HUES6 (cell line): ENCODE data around the gene KRTAP9-8.
"Not testable (repeated sequence)": the region's sequence is repeated elsewhere in the genome, so short reads cannot be mapped to it uniquely, and the experiment has no call there.

Experiments
- H3K27ac ChIP-seq: 2 replicates; pipeline ENCODE4 v1.7.0; 2013; ENCODE audit warnings: low read depth, mild to moderate bottlenecking, low read length, inconsistent platforms
- H3K27me3 ChIP-seq: 2 replicates; pipeline ENCODE4 v1.6.1; 2013; ENCODE audit warnings: low read length; ENCODE audit not compliant: control insufficient read depth, insufficient read depth
- H3K36me3 ChIP-seq: 2 replicates; pipeline ENCODE4 v1.6.1; 2013; ENCODE audit warnings: low read length; ENCODE audit not compliant: control insufficient read depth, insufficient read depth
- H3K4me1 ChIP-seq: 2 replicates; pipeline ENCODE4 v1.6.1; 2013; ENCODE audit warnings: low read length; ENCODE audit not compliant: control insufficient read depth, insufficient read depth
- H3K4me3 ChIP-seq: 2 replicates; pipeline ENCODE4 v1.5.1; 2013; ENCODE audit warnings: low read depth, low read length
- H3K9ac ChIP-seq: one replicate; pipeline ENCODE4 v1.6.1; 2013; ENCODE audit warnings: mild to moderate bottlenecking, low read length
- H3K9me3 ChIP-seq: 2 replicates; pipeline ENCODE4 v1.6.1; 2013; ENCODE audit warnings: low read depth, low read length; ENCODE audit not compliant: control insufficient read depth, insufficient read depth

The KRTAP9-8 gene

GRCh38 chr17:41258406-41258805 is 20.6 kb downstream of the KRTAP9-8 start:
- Histone ChIP-seq H3K36me3 (no peaks in the 10 kb centered on the region), H3K4me3 (no peak overlapping the region), H3K9ac (no peak overlapping the region), H3K4me1 (no peaks in the 10 kb centered on the region), H3K9me3 (no peaks in the 10 kb centered on the region), H3K27ac (no peak overlapping the region), H3K27me3 (peaks cover 34% of the 10 kb centered on the region)

- Histone ChIP-seq H3K4me1 (no peaks in the 10 kb centered on the region), H3K36me3 (no peaks in the 10 kb centered on the region), H3K27me3 (peaks cover 33% of the 10 kb centered on the region; the same call in 1 of the 2 replicates), H3K4me3 (no peak overlapping the region), H3K9ac (no peak overlapping the region), H3K27ac (no peak overlapping the region), H3K9me3 (no peaks in the 10 kb centered on the region)
Measured at GRCh38 chr17:41263212-41263611, 25.4 kb downstream of the KRTAP9-8 start.

- Histone ChIP-seq H3K9me3 (no peaks in the 10 kb centered on the region), H3K27ac (no peak overlapping the region), H3K36me3 (no peaks in the 10 kb centered on the region), H3K4me1 (no peaks in the 10 kb centered on the region), H3K27me3 (peaks cover 23% of the 10 kb centered on the region; the same call in 1 of the 2 replicates), H3K4me3 (no peak overlapping the region), H3K9ac (no peak overlapping the region)
Measured at GRCh38 chr17:41264599-41264998, 26.8 kb downstream of the KRTAP9-8 start.

GRCh38 chr17:41265078-41265477 is 27.3 kb downstream of the KRTAP9-8 start, which contains the start of gene KRTAP9-6:
TSS of gene KRTAP9-6 (plus strand) at chr17:41265378. CDS start at chr17:41265378, 0 bp downstream.
- no peak within 1 kb of the TSS for H3K9ac ChIP-seq

GRCh38 chr17:41267711-41268110 is 29.9 kb downstream of the KRTAP9-8 start:
- H3K27me3 ChIP-seq, result peaks cover 19% of the 10 kb centered on the region; the same call in 1 of the 2 replicates
- H3K9ac ChIP-seq, result no peak overlapping the region
- no peak overlapping the region for H3K27ac ChIP-seq
- no peaks in the 10 kb centered on the region for H3K36me3 ChIP-seq
- H3K4me3 ChIP-seq, result no peak overlapping the region
- H3K9me3 ChIP-seq, result no peaks in the 10 kb centered on the region
- no peaks in the 10 kb centered on the region for H3K4me1 ChIP-seq

More at GRCh38 chr17:41265078-41265477, 27.3 kb downstream of the KRTAP9-8 start, which contains the start of gene KRTAP9-6:
- Histone ChIP-seq H3K27me3 (peaks cover 23% of the 10 kb centered on the region; the same call in 1 of the 2 replicates), H3K36me3 (no peaks in the 10 kb centered on the region), H3K9me3 (no peaks in the 10 kb centered on the region), H3K27ac (no peak within 1 kb of the TSS), H3K4me1 (no peaks in the 10 kb centered on the region), H3K4me3 (no peak within 1 kb of the TSS)

GRCh38 chr17:41271323-41271722 is 33.5 kb downstream of the KRTAP9-8 start:
- not testable (repeated sequence) for H3K36me3 ChIP-seq
- peaks cover 16% of the 10 kb centered on the region; the same call in 1 of the 2 replicates for H3K27me3 ChIP-seq

GRCh38 chr17:41271858-41272257 is 34.1 kb downstream of the KRTAP9-8 start:
- Histone ChIP-seq H3K27me3 (peaks cover 18% of the 10 kb centered on the region; the same call in 1 of the 2 replicates), H3K27ac (no peak overlapping the region), H3K4me3 (no peak overlapping the region), H3K9ac (no peak overlapping the region), H3K4me1 (no peaks in the 10 kb centered on the region), H3K36me3 (no peaks in the 10 kb centered on the region), H3K9me3 (no peaks in the 10 kb centered on the region)

More at GRCh38 chr17:41271323-41271722, 33.5 kb downstream of the KRTAP9-8 start:
- not testable (repeated sequence) for H3K4me1 ChIP-seq, H3K9me3 ChIP-seq, H3K4me3 ChIP-seq, H3K9ac ChIP-seq, H3K27ac ChIP-seq

GRCh38 chr17:41275648-41276190 is 37.9 kb downstream of the KRTAP9-8 start, which contains the start of gene KRTAP9-7:
TSS of gene KRTAP9-7 (plus strand) at chr17:41275698. CDS start at chr17:41275698, 0 bp downstream.
- not testable (repeated sequence) for H3K9me3 ChIP-seq, H3K27ac ChIP-seq, H3K9ac ChIP-seq, H3K4me1 ChIP-seq, H3K4me3 ChIP-seq, H3K36me3 ChIP-seq
- H3K27me3 ChIP-seq, result peaks cover 21% of the 10 kb centered on the region; the same call in 1 of the 2 replicates

- H3K36me3 ChIP-seq, result no peaks in the 10 kb centered on the region
- H3K27ac ChIP-seq, result no peak overlapping the region
- no peak overlapping the region for H3K4me3 ChIP-seq
- peaks cover 21% of the 10 kb centered on the region; the same call in 1 of the 2 replicates for H3K27me3 ChIP-seq
- no peaks in the 10 kb centered on the region for H3K4me1 ChIP-seq
- no peaks in the 10 kb centered on the region for H3K9me3 ChIP-seq
- no peak overlapping the region for H3K9ac ChIP-seq
Measured at GRCh38 chr17:41278176-41278955, 40.6 kb downstream of the KRTAP9-8 start.

GRCh38 chr17:41284043-41284442 is 46.2 kb downstream of the KRTAP9-8 start:
- H3K27ac ChIP-seq, result no peak overlapping the region
- no peak overlapping the region for H3K9ac ChIP-seq
- no peak overlapping the region for H3K4me3 ChIP-seq
- H3K27me3 ChIP-seq, result no peaks in the 10 kb centered on the region
- H3K4me1 ChIP-seq, result peaks cover 5% of the 10 kb centered on the region; the same call in 1 of the 2 replicates
- H3K9me3 ChIP-seq, result no peaks in the 10 kb centered on the region
- no peaks in the 10 kb centered on the region for H3K36me3 ChIP-seq

GRCh38 chr17:41284546-41284945 is 46.7 kb downstream of the KRTAP9-8 start:
- Histone ChIP-seq H3K36me3 (no peaks in the 10 kb centered on the region), H3K4me3 (no peak overlapping the region), H3K9me3 (no peaks in the 10 kb centered on the region), H3K27ac (no peak overlapping the region), H3K9ac (no peak overlapping the region), H3K27me3 (no peaks in the 10 kb centered on the region), H3K4me1 (peaks cover 5% of the 10 kb centered on the region; the same call in 1 of the 2 replicates)
